Measurements from ENCODE around the gene LRRC73.
"Not testable (repeated sequence)": the region's sequence is repeated elsewhere in the genome, so short reads cannot be mapped to it uniquely, and the experiment has no call there.

Gene LRRC73, protein sequence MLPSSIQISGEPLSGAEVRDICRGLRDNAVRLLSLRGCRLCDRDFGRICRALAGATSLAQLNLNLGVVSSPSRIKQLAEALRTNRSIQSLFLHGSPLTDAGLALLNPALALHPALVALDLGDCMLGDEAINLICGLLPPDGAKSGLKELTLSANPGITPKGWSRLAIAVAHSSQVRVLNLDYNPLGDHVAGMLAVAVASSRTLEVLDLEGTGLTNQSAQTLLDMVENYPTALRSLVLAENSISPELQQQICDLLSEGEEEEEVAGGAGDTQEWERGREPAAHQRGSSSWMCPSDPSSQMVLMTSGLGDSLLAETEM

DNA sequence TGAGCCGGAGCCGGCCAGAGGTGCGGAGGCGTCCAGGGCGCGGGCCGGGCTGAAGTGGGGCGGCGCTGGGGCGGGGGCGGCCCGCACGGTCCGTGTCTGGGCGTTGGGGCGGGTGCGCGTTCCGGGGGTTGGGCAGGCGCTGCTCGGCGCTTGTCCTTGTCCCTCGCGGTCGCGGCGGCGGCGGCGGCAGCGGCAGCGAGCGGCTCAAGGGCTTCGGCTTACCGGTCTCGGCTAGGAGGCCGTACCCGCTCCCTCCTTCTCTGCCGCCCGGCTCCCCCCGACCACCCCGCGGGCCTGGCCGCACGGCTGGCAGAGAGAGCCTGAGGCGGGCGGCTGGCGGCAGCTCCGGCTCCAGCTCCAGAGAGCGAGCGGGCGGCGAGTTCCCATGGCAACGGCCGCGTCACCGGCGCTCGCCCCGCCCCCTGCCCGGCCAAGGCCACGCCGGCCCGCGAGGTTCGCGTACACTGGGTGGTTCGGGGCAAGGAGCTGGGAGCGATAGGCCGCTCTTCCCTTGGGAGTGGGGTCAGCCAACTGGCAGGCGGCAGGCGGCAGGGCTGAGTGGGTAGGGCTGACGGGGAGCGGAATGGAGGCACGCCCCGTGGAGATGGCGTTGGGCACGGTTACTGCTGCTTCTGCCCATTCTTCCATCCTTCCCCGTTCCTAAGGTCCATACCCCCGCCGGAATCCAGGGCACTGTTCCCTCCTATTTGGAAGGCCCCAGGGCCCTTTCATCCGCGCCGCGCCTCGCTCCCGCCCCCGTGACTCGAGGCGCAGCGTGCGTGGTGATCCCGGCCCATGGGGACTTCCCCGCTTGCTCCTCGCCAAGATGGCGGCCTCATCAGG is at the start of gene LRRC73:
Gene LRRC73, minus strand, starts transcription at position 363 of the 843 bp plus-strand sequence. CDS start 561 bp downstream, outside the sequence.
- peak; percentile 64 for DNase-seq (ENCODE audit: low spot score)

DNA sequence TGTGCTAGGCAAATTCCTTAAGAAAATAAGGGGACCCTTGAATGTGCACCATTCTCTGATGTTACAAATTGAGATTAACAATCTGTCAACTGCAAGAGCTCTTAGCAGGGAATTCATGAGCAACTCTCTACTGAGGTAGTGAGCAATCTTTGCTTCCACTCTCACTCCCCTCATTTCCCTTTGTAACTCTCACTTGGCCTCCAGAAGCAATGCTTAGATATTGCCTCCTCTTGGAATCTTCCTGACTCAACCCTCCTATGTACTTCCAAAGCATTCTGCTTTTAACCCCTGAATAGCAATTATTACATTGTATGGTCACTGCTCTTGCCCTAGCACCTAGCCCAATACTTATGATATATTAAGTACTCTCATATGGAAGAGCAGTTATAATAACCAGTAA is 49.2 kb upstream of the LRRC73 start:
- no peak for DNase-seq (ENCODE audit: low spot score)

DNA sequence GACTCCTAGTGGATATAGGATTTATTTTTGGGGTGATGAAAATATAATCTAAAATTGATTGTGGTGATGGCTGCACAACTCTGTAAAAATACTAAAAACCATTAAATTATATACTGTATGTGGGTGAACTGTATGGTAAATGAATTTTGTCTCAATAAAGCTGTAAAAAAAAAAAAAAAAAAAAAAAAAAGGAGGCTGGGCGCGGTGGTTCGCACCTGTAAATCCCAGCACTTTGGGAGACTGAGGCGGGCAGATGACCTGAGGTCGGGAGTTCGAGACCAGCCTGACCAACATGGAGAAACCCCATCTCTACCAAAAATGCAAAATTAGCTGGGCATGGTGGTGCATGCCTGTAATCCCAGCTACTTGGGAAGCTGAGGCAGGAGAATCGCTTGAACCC is 47.5 kb upstream of the LRRC73 start:
- DNase-seq (ENCODE audit: low spot score): not testable (repeated sequence)

DNA sequence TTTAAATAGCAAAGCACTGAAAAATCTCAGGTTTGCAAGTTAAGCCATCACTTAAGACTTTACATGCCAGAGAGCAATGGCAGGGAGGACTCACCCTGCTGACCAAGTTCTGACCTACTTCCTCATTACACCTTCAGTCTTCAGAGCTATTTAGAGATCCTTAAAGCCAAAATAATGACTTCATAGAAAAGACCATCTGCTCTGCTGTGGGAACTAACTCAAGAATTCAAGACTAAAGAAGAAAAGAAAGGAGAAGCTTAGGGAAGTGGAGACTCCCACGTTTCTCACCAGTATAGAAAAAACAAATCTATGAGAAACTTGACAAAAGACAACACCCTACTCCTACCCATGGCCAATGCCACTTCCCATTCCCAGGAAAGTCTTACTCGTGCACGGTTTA is 37.1 kb upstream of the LRRC73 start:
- DNase-seq (ENCODE audit: low spot score): no peak

DNA sequence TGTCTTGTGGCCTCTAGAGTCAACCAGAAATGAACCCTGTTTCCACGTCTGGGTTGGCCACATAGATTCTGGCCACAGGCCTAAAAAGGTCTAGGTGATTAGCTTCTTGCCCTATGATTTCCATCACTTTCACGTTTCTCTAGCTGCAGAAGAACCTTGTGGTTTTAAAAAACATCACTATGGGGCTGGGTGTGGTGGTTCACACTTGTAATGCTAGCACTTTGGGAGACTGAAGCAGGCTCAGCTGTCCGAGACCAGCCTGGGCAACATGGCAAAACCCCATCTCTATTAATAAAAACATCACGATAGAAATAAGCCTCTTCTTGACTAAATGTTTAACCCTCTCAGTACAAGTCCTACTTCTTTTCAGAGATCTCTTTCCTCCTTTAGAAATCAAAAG is 34.3 kb upstream of the LRRC73 start:
- no peak for DNase-seq (ENCODE audit: low spot score)

DNA sequence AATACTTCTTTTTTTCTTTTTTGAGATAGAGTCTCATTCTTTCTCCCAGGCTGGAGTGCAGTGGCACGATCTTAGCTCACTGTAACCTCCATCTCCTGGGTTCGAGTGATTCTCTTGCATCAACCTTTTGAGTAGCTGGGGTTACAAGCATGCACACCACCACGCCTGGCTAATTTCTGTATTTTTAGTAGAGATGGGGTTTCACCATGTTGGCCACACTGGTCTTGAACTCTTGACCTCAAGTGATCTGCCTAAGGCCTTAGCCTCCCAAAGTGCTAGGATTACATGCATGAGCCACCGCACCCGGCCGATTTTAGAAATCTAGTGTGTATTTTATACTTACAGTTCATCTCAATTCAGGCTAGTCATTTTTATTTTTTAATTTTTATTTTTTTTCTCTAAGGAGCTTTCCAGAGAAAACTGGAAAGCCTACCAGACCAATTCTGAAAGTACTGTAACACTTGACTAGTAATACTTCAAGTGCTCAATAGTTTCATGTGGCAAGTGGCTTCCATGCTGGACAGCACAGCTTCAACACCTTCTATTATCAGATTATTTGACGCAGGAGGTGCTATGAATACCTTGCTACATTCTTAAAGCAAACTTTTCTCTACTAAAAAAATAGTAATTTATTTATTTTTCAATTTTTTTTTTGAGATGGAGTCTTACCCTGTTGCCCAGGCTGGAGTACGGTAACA is 31.8 kb upstream of the LRRC73 start:
- no peak for DNase-seq (ENCODE audit: low spot score)

DNA sequence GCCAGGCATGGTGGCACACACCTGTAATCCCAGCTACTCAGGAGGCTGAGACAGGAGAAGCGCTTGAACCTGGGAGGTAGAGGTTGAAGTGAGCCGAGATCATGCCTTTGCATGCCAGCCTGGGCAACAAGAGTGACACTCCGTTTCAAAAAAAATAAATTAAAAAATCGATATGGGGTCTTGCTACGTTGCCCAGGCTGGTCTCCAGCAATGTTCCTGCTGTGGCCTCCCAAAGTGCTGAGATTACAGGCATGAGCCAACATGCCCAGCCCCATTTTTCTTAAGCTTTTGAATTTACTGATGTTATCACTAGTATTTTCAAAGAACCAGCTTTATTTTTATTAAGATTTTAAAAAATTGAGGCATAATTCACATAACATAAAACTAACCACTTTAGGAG is 30.4 kb upstream of the LRRC73 start:
- DNase-seq (ENCODE audit: low spot score): no peak

DNA sequence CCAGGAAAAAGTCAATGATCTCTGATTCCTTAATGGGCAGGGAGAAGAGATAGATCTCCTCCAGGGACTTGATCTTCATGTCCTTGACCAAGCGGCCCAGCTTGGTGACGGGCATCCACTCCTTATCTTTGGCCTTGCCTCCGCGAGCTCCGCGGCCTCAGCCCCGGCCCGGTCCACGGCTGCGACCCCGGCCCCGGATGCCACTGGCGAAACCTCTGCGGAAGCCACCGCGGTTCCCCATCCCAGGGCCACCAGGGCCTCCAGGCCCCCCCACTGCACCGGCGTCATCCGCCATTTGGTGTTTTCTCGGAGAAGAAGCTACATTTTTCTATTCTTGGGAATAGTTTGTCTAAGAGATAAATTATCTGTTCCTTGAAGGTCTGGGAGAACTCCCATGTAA is 29.3 kb upstream of the LRRC73 start:
- not testable (repeated sequence) for DNase-seq (ENCODE audit: low spot score)

DNA sequence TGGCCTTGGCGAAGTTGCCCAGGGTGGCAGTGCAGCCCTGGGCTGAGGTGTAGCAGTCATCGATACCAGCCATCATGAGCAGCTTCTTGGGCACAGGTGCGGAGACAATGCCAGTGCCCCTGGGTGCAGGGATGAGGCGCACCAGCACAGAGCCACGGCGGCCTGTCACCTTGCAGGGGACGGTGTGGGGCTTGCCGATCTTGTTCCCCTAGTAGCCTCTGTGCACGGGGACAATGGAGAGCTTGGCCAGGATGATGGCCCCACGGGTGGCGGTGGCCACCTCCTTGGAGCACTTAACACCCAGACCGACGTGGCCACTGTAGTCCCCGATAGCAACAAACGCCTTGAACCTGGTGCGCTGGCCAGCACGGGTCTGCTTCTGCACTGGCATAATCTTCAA is 28.8 kb upstream of the LRRC73 start:
- DNase-seq (ENCODE audit: low spot score): not testable (repeated sequence)

DNA sequence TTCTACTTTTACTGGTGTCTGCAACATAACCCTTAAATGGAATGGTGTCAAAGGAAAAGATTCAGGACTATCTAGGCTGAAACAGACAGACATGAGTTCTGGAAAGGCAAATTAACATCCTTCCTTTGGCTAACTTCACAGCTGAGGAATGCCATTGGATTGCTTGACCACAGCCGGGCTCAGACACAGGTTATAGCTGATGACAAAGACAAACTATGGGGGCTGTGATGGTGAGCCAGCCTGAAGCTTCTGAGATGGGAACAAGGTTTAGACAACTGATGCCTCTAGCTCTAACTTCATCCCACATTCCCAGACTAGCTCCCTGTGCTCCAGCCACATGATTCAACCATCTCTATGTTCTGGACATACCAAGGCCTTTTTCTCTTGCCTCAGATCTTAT is 22.1 kb upstream of the LRRC73 start:
- no peak for DNase-seq (ENCODE audit: low spot score)

DNA sequence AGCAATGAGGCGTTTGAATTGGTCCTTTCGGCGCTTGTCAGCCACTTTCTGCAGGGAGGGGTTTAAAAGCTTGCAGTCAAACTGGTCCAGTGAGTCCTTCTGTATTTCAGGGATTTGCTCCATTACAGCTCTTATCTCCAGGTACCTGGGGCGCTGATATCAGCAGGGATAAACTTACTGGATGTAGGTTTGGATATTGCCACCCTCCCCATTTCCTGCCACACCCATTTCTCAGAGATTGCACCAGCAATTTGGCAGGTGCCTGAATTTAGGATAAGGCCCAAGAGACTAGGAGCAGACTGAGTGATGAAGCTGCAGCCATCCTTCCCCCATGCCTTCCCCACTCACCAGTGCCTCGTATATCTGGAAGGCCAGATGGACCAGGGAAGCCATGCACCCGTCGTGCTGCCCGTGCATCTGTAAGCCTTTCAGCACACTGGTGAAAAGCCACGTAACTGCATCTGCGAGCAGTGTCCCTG is 14.4 kb upstream of the LRRC73 start:
- no peak for DNase-seq (ENCODE audit: low spot score)

DNA sequence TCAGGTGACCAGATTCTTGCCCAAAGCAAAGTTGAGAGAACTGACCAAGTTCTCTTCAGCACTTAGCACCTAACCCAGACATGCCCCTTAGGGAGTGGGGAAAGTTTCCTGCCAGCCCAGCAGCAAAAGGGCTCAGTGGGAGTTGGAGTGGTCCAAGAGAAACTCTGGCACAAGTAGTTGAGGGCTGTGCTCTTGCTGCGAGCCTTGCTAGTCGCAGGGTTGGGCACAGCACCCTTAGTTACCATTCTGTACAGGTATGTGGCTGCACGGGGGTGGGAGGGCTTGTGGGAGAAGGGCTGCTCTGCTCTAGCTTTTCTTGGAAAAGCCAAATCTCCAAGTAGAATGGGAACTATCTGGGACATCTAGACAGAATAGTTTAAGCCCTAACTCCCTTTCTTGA is 13.1 kb upstream of the LRRC73 start:
- DNase-seq (ENCODE audit: low spot score): no peak

DNA sequence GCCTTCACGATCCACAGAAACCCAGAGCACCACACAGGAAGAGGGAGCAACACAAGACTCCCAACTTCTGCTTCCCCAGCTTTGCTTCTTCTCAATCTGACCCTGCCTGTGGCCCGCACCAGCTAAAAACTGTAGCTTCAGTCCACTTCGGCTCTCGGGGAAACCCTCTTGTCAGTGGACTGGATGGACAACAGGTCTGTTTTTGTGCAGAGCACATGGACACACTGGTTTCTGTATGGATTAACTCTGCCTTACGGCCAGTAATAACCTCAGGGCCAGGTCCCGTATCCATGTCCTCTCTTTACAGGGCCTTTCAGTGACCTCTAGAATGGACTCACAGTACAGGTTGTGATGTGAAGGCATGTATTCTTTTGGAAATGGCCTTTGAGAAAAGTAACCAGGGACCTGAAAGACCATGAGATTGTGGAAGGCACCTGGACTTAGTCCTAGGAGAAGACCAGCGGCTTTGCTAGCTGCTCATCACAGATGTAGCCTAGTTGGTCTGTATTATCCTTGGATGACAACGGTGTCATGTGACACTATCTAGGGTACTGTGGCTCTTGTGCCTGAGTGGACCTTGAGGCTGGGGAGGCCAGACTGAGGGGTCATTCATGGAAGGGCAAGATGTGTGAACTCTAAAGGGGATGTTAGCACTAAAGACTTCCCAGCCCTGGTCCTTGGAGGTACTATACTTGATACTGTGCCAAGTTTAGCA is 12.6 kb upstream of the LRRC73 start:
- DNase-seq (ENCODE audit: low spot score): no peak

DNA sequence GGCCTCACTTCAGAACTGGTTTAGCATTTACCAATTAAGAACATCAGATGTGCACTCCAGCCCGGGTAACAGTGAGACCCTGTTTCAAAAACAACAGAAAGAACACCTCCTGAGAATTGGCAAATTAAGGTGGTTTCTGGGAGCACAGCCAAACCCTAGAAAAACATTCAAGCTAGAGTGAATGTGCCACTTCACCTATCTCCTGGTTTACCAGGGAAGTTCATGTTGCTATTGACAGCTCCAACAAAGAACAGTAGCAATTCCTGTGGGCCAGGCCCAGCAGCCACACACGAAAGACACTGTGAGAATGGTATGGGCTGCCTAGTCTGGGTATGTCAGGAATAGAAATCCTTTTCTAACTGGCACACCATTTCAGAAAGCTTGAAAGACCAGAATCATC is 11.7 kb upstream of the LRRC73 start:
- no peak for DNase-seq (ENCODE audit: low spot score)

DNA sequence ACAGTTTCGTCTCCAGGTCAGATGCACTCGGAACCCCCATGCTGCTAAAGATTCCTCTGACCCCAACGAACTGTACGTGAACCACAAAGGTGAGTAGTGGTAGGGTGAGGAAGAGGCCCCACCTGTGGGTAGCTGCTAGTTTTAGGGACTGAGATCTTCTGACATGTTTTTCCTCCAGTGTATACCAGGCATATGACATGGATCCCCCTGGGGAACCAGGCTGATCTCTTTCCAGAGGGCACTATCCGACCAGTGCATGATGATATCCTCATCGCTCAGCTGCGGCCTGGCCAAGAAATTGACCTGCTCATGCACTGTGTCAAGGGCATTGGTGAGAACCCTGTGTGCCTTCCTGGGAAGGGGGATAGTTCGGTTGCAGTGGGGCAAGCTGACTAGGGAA is 10.0 kb upstream of the LRRC73 start:
- DNase-seq (ENCODE audit: low spot score): no peak

DNA sequence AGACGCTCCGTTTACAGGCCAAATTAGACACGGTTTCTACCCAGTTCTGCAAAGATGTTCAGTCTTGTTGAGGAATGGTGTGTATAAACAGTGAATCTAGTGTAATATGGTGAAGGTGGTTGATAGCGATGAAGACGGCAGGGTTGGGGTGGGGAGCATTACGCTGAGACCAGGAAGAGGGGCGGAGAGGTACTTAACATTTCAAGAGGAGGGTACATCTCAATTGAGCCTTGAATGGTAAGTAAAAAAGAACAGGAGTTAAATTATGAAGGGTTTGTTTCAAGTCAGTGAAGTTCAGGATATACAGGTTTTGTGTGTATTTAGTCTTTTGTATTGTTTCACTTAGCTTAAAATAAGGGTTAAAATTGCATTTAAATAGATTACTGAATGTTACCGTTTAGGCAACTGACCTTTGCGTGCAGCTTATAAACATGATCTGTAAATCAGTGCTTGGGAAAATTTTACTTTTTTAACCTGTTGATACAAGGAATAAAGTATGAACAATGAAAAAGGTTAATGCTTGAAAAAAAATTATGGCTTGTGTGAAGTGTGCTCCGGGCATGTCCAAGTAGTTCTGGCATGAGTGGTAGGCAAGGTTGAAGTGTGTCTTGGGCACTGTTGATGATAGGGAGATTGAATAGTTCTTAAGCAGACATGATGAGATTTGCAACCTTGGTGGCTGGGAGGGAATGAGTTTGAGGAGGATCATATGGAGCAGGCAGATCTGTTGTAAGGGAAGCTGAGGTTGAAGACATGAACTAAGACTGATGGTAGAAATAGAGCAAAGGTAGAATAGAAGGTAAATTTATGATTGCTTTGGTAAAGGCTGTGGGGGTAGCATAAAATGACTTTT is 7.6 kb upstream of the LRRC73 start:
- no peak for DNase-seq (ENCODE audit: low spot score)

DNA sequence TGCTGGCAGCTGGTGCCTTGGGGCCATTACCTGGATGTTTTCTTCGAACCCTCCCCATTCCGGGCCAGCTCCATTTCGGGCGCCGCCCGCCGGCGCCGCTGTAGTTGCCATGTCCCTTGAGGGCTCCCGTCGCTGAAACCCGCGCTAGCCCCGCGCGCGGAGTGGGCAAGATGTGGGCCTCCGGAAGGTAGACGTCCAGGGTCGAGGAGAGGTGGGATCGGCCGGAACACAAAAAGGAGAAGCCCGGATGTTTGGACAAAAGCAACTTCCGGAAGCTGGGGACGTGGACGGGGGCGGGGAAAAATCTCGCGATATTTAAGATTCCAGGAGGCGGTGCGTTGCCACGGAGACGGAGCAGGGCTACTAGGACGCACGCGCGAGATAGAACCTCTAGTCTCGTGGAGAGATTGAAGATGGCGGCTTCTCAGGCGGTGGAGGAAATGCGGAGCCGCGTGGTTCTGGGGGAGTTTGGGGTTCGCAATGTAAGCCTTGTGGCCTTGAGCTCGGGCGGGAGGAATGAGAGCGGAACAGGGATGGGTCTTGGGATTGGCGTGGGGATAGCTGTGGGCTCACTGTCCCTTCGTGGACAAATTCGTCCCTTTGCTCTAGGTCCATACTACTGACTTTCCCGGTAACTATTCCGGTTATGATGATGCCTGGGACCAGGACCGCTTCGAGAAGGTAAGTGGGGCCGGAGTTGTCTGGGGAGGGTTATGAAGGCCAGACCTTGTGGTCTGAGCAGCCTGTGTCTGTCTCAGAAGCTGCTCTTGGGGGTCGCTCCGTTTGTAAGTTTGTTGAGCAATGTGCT is 6.8 kb upstream of the LRRC73 start, which contains the start of the genes POLR1C and YIPF3:
Gene POLR1C, plus strand, starts transcription at position 393 of the 808 bp plus-strand sequence. Its CDS starts 21 bp downstream, at position 414.
Gene YIPF3, minus strand, starts transcription at position 230 of the 808 bp plus-strand sequence. Its CDS starts 119 bp downstream, at position 111.
- DNase-seq (ENCODE audit: low spot score): peak; percentile 88

DNA sequence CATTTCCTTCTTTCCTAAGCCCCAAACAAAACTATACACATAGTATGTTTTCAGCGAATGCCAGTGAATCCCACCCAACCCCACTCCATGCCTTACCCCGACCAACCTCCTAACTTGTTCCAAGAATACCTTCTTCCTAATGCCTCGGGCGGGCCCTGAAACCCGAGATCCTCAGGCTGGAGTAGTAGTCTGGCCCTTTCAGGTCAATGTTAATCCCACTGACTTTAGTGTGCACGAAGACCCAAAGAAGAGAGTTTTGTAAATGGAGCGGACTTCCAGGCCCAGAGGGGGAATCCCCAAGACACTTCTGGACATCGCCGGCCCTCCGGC is 6.2 kb upstream of the LRRC73 start:
- no peak for DNase-seq (ENCODE audit: low spot score)

DNA sequence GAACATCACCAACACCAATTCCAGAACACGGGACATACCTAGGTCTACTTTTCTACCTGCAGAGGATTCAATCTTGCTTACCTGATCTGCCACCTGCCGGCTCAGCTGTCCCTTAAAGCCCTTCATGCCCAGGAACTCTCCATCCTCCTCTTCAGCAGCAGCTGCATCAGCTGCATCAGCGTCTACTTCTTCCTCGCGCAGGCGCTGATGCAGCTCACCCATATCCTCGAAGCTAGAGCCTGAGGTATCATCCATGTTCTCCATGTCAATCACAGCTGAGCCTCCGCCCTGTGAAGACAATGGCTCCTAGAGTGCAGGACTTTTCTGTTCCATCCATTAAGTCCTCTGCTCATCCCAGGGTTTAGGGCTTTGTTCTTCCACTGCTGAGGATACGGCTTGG is 5.7 kb upstream of the LRRC73 start:
- no peak for DNase-seq (ENCODE audit: low spot score)

DNA sequence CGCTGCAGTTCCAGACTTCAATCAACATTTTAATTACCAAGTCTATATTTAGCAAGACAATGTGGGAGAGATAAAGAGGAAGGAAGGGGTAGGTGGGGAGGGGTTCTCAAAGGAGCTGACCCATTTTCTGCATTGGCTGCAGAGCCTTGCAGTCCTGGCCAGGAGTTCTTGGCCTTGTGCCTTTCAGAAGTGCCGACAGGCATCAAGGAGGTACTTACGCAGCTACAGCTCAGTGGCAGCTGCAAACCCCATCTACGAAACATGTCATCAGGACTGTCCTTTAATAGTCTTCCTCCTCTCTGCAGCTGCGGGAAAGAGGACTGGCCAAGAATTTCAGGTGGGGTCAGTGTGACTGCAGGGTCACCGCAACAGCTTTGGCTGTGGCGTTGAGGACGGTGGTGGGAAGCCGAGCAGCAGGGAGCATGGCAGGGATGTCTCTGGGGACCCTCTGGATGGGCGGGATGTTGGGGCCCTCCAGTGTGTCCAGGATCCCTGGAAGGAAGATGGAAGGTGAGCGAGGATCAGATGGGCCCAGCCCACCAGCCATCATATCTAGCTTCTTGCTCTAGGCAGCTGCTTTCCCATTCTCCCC is 1.8 kb upstream of the LRRC73 start:
- no peak for DNase-seq (ENCODE audit: low spot score)
